Karpas-422 (cell line): ENCODE data around the gene MAN1C1. TPM values are rescaled to one million over a fixed set of nuclear protein-coding genes. Genes with fewer than 3 reads are reported as not detected.

Experiments used
- DNase-seq: peaks from one replicate; pipeline ENCODE4 v3.0.0-alpha.2; 2015
- H2AFZ ChIP-seq: fragments of 200-600 bp; sonication (generic); 2 replicates; pipeline ENCODE4 v1.6.1; 2014; ENCODE audit warnings: antibody characterized with exemption, low read length, mixed read lengths
- H3K27ac ChIP-seq: fragments of 200-600 bp; sonication (generic); 2 replicates; pipeline ENCODE4 v1.5.1; 2014; ENCODE audit warnings: mild to moderate bottlenecking, low read length, moderate library complexity
- H3K27me3 ChIP-seq: fragments of 200-600 bp; sonication (generic); 2 replicates; pipeline ENCODE4 v1.6.1; 2014; ENCODE audit warnings: low read length, mixed read lengths
- H3K36me3 ChIP-seq: fragments of 200-600 bp; sonication (generic); 2 replicates; pipeline ENCODE4 v1.6.1; 2014; ENCODE audit warnings: low read length, mixed read lengths; ENCODE audit not compliant: insufficient read depth
- H3K4me1 ChIP-seq: fragments of 200-600 bp; sonication (generic); 2 replicates; pipeline ENCODE4 v1.6.1; 2014; ENCODE audit warnings: mild to moderate bottlenecking, low read length, mixed read lengths
- H3K4me2 ChIP-seq: fragments of 200-600 bp; sonication (generic); 2 replicates; pipeline ENCODE4 v1.6.1; 2014; ENCODE audit warnings: low read length, low read depth, mild to moderate bottlenecking; ENCODE audit not compliant: poor library complexity, severe bottlenecking
- H3K4me3 ChIP-seq: fragments of 200-600 bp; sonication (generic); 2 replicates; pipeline ENCODE4 v1.5.1; 2014; ENCODE audit warnings: mild to moderate bottlenecking, antibody characterized with exemption, low read length, mixed read lengths
- H3K79me2 ChIP-seq: fragments of 200-600 bp; sonication (generic); 2 replicates; pipeline ENCODE4 v1.6.1; 2014; ENCODE audit warnings: mild to moderate bottlenecking, low read length, mixed read lengths
- H3K9ac ChIP-seq: fragments of 200-600 bp; sonication (generic); 2 replicates; pipeline ENCODE4 v1.6.0; 2014; ENCODE audit warnings: low read length
- H3K9me2 ChIP-seq: fragments of 200-600 bp; sonication (generic), shearing (Covaris generic); replicated peaks from 2 replicates; pipeline ENCODE4 v1.6.0; 2014; ENCODE audit warnings: mild to moderate bottlenecking, low read length, moderate library complexity; ENCODE audit not compliant: insufficient read depth
- H3K9me3 ChIP-seq: fragments of 300-700, 200-600 bp; sonication (generic); 2 replicates; pipeline ENCODE4 v1.6.1; 2014; ENCODE audit warnings: low read length, mixed read lengths
- H4K20me1 ChIP-seq: fragments of 200-600 bp; sonication (generic); 2 replicates; pipeline ENCODE4 v1.6.1; 2014; ENCODE audit warnings: mild to moderate bottlenecking, antibody characterized with exemption, low read length, low read depth; ENCODE audit not compliant: insufficient read depth
- total RNA-seq: library from RNA; depleted of rRNA; stranded (reverse); fragments of >200 nt; shearing (Covaris generic); gene quantifications from 2 replicates; pipeline ENCODE4 v1.2.3, GENCODE V29; 2014; ENCODE audit warnings: low replicate concordance

MAN1C1 gene
- total RNA-seq, 1 experiment from 2014 or later, result not detected

DNA sequence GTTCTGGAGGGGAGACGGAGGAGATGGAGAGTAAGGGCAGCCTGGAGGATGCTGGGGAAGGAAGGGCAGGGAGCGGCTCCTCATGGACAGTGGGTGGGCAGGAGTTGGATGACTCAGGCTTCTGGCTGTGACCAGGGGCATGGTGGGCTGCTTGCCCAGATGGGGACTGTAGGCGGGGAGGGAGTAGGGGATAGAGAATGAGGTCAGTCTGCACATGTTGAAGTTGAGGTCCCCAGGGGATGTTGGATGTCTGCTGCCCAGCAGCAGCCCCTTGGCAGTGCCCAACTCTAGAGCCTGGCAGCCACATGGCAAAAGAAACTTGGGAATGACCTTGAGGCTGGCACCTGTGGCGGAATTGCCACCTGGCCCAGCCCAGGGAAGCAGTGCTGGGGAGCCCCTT is 189.8 kb downstream of the MAN1C1 start:
- Histone ChIP-seq H3K27me3 (no peaks in the 10 kb centered on the region), H3K27ac (no peak overlapping the region), H3K9me3 (no peaks in the 10 kb centered on the region), H2AFZ (no peak overlapping the region), H3K4me3 (no peak overlapping the region), H3K9ac (no peak overlapping the region), H4K20me1 (0 out of 2 replicates have a peak, but pooled peaks cover 3% of the 10 kb centered on the region), H3K4me1 (peaks cover 36% of the 10 kb centered on the region), H3K4me2 (no peak overlapping the region), H3K9me2 (no peaks in the 10 kb centered on the region), H3K79me2 (no peaks in the 10 kb centered on the region), H3K36me3 (no peaks in the 10 kb centered on the region)
- no peak for DNase-seq

DNA sequence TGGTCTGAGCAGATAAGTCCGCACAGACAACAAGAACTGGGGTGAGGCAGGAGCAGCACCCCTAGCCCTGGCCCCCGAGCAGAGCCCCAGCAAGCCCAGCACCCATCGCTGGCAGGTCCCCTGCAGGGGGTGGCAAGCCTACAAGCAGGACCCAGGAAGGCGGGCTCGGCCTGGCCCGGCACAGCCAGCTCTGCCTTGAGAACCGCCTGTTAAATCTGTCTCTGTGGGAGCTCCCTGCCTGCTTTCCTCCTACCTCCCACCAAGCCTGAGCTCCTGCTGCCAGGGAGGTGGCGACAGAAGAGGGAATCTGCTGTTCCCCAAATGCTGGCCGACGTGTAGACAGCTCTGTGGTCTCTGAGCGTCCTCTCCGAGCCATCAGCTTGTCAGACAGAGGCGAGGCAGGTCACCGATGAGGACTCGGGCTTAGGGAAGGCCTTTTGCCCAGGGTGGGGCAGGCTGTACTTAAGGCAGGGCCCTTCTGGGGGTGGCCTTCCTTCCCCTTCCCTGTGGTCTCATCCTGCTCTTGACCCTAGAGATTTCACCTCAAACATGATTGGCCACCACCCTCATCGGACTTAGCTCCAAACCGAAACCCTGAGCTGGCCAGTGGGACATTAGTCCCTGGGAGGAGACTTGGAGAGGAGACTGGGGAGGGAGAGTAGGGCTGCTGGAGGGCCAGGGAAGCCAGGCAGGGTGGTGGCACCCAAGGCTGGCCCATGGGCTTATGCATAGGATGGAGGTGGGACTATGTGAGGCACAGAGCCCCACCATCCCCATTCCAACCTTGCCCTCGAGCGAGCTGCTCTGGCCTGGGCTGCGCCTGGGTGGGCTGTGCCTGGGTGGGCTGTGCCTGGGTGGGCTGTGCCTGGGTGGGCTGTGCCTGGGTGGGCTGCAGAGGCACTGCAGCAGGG is 191.1 kb downstream of the MAN1C1 start:
- Histone ChIP-seq H2AFZ (no peak overlapping the region), H4K20me1 (0 out of 2 replicates have a peak, but pooled peaks cover 3% of the 10 kb centered on the region), H3K79me2 (no peaks in the 10 kb centered on the region), H3K9me2 (no peaks in the 10 kb centered on the region), H3K27me3 (no peaks in the 10 kb centered on the region), H3K27ac (no peak overlapping the region), H3K9me3 (no peaks in the 10 kb centered on the region), H3K9ac (no peak overlapping the region), H3K4me2 (no peak overlapping the region), H3K4me1 (peaks cover 33% of the 10 kb centered on the region), H3K36me3 (no peaks in the 10 kb centered on the region), H3K4me3 (no peak overlapping the region)
- no peak for DNase-seq

DNA sequence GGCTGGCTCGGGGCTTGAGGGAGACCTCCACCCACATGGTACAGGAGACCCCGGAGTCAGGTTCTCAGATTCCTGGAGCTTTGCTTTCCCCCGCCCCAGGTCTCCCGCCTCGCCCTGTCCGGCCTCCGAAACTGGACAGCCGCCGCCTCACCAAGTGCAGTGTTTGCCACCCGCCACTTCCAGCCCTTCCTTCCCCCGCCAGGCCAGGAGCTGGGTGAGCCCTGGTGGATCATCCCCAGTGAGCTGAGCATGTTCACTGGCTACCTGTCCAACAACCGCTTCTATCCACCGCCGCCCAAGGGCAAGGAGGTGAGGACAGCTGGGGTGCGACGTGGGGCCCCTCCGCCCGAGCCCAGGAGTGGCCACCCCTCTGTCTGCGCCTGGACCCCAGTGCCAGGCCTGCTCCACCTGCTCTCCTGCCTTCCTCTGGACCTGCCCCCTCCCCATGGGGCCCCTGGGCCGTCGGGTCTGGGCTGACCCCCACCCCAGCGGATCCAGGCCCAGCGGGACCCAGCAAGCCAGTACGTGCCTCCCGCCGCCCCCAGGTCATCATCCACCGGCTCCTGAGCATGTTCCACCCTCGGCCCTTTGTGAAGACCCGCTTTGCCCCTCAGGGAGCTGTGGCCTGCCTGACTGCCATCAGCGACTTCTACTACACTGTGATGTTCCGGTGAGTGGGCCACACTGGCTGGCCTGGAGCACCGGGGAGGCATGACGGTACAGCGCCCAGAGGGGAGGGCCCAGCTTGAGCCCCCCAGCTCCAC is 192.1 kb downstream of the MAN1C1 start:
- no peaks in the 10 kb centered on the region for H3K9me2 ChIP-seq
- no peak overlapping the region for H3K27ac ChIP-seq
- no peak overlapping the region for H2AFZ ChIP-seq
- H3K4me3 ChIP-seq, result no peak overlapping the region
- no peaks in the 10 kb centered on the region for H3K27me3 ChIP-seq
- H3K4me1 ChIP-seq, result peaks cover 25% of the 10 kb centered on the region
- H3K36me3 ChIP-seq, result no peaks in the 10 kb centered on the region
- no peak for DNase-seq
- H3K9me3 ChIP-seq, result no peaks in the 10 kb centered on the region
- H3K4me2 ChIP-seq, result no peak overlapping the region
- peaks cover 8% of the 10 kb centered on the region; the same call in 1 of the 2 replicates for H4K20me1 ChIP-seq
- no peak overlapping the region for H3K9ac ChIP-seq
- no peaks in the 10 kb centered on the region for H3K79me2 ChIP-seq

DNA sequence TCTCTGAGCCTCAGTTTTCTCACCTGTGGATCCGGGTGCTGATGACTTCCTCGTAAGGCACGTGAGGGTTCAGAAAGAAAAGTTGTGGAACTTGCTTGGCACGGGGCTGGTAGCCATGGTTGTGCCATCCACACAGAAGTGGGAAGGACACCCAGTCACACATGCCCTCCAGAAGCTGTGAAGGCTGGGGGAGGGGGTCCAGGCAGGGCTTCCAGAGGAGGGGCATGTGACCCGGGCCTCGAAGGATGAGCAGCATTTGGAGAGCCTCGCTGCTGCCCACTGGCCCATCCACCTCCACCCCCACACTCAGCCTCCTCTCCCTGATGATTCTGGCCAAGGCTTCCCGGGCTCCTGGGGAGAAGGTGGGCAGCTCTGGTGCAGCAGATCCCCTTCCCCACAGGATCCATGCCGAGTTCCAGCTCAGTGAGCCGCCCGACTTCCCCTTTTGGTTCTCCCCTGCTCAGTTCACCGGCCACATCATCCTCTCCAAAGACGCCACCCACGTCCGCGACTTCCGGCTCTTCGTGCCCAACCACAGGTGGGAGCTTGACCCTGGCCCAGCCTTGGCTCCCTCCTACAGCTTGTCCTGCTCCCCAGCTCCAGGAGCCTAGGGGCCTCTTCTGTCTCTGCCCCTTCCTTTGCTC is 192.8 kb downstream of the MAN1C1 start:
- Histone ChIP-seq H4K20me1 (peaks cover 8% of the 10 kb centered on the region; the same call in 1 of the 2 replicates), H2AFZ (peak overlapping the region; percentile 33), H3K27me3 (no peaks in the 10 kb centered on the region), H3K4me2 (peak overlapping the region; percentile 51), H3K9me2 (no peaks in the 10 kb centered on the region), H3K9ac (peak overlapping the region; percentile 32), H3K36me3 (no peaks in the 10 kb centered on the region), H3K4me1 (peaks cover 21% of the 10 kb centered on the region), H3K27ac (no peak overlapping the region), H3K4me3 (no peak overlapping the region), H3K9me3 (no peaks in the 10 kb centered on the region), H3K79me2 (no peaks in the 10 kb centered on the region)
- DNase-seq, result peak; percentile 78

DNA sequence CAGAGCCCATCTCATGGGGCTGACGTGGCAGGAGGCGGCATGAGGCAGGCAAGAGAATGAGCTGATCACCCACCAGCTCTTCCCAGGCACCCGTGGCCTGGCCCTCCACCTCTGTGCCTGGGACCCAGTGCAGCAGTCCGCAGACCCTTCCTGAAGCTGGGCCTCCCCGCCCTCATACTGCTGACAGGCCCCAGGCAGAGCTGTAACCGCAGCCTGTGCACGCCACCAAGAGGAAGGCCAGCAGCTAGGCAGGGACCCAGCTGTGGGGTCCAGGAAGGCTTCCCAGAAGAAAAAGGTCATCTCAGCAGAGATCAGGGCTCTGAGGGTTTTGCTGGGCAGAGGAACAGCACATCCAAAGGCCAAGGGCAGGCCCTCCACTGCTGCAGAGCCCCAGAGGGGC is 193.3 kb downstream of the MAN1C1 start:
- H3K27me3 ChIP-seq, result no peaks in the 10 kb centered on the region
- peak overlapping the region; percentile 33 for H2AFZ ChIP-seq
- no peaks in the 10 kb centered on the region for H3K9me2 ChIP-seq
- H3K79me2 ChIP-seq, result no peaks in the 10 kb centered on the region
- DNase-seq, result no peak
- H4K20me1 ChIP-seq, result peaks cover 8% of the 10 kb centered on the region; the same call in 1 of the 2 replicates
- H3K4me3 ChIP-seq, result no peak overlapping the region
- H3K9ac ChIP-seq, result peak overlapping the region; percentile 32
- no peaks in the 10 kb centered on the region for H3K36me3 ChIP-seq
- H3K4me2 ChIP-seq, result peak overlapping the region; percentile 51
- H3K9me3 ChIP-seq, result no peaks in the 10 kb centered on the region
- H3K4me1 ChIP-seq, result peaks cover 21% of the 10 kb centered on the region
- no peak overlapping the region for H3K27ac ChIP-seq

DNA sequence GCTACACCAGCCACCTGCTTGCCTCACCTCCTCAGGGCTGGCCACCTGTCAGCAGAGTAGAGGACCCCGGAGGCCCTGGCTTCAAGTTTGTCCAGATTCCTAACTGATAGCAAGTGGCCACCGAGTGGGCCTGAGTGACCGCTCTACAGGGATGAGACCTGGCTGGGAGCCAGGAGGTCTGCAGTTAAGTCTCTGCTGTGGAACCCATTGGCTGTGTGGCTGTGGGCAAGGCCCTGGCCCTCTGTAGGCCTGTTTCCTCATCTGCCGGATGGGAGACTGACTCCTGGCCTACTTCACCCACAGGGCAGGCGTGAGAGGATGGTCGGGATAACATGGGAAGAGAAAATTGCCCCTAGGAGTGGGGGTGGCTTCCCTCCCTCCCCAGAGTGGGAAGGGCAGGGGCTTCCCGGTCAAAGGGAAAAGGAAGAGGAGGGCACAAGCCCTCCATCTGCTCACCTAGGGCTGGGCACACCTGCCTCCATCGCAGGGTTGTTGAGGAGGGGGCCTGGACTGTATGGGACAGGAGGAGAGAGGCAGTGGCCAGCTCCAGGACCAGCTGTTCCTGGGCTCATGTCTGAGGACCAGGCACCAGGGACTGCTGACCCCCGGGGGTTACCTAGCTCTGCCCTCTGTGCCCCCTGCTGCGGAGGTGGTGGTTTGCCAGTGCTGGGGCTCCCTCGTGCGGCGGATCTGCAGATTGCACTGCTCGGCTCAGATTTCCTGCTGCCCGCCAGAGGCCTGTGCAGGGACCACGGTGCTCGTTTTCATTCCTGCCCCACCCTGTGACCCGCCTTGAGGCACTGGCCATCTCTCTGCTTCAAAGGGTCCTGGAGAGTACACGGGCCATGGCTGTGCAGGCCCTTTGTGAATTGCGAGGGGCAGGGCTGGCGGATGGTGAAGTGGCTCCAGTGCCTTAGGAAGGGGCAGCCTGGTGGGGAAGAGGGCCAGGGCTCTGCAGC is 194.0 kb downstream of the MAN1C1 start:
- no peaks in the 10 kb centered on the region for H3K79me2 ChIP-seq
- H3K9me3 ChIP-seq, result no peaks in the 10 kb centered on the region
- peaks cover 8% of the 10 kb centered on the region; the same call in 1 of the 2 replicates for H4K20me1 ChIP-seq
- no peaks in the 10 kb centered on the region for H3K27me3 ChIP-seq
- no peaks in the 10 kb centered on the region for H3K36me3 ChIP-seq
- no peaks in the 10 kb centered on the region for H3K9me2 ChIP-seq
- no peak overlapping the region for H3K27ac ChIP-seq
- H2AFZ ChIP-seq, result peak overlapping the region; percentile 33; the same call in 1 of the 2 replicates
- H3K4me2 ChIP-seq, result peak overlapping the region; percentile 51
- peak; percentile 90 for DNase-seq
- H3K4me1 ChIP-seq, result peaks cover 21% of the 10 kb centered on the region
- peak overlapping the region; percentile 43 for H3K9ac ChIP-seq
- H3K4me3 ChIP-seq, result no peak overlapping the region

DNA sequence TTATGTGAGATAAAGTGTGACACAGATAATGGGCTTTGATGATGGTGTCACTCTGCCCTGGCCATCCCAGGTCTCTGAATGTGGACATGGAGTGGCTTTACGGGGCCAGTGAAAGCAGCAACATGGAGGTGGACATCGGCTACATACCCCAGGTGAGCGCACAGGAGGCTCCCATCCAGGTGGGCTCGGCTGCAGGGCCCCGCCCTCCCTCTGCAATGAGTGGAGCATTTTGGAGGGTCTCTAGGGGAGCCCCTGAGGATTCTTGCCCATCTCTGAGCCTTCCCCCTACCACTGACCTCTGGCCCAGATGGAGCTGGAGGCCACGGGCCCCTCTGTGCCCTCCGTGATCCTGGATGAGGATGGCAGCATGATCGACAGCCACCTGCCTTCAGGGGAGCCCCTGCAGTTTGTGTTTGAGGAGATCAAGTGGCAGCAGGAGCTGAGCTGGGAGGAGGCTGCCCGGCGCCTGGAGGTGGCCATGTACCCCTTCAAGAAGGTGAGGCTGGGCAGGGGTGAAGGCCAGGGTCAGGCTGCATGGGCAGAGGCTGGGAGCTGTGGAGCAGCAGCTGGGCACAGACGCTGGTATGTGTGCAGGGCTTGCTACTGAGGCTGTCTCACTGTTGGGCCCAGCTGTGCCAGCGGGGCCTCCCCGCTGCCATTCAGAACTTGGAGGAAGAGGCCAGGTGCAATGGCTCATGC is 194.9 kb downstream of the MAN1C1 start:
- Histone ChIP-seq H3K27ac (no peak overlapping the region), H3K9ac (peak overlapping the region; percentile 43; the same call in 1 of the 2 replicates), H2AFZ (no peak overlapping the region), H3K4me1 (peaks cover 21% of the 10 kb centered on the region), H3K36me3 (no peaks in the 10 kb centered on the region), H3K9me3 (no peaks in the 10 kb centered on the region), H3K4me2 (no peak overlapping the region), H4K20me1 (peaks cover 8% of the 10 kb centered on the region; the same call in 1 of the 2 replicates), H3K27me3 (no peaks in the 10 kb centered on the region), H3K9me2 (no peaks in the 10 kb centered on the region), H3K4me3 (no peak overlapping the region), H3K79me2 (no peaks in the 10 kb centered on the region)
- DNase-seq, result no peak
